Stimulated activated naive CD8-positive, alpha-beta T cell treated with anti-CD3 and anti-CD28 coated beads, Interleukin-15, Interleukin-2, amounts not matched to agents 100 U/mL and 50 U/mL, for 24 hours (primary cell): Measurements from ENCODE around the gene CD300LG.
"Not testable (repeated sequence)": the region's sequence is repeated elsewhere in the genome, so short reads cannot be mapped to it uniquely, and the experiment has no call there.

ENCODE experiments used
- ATAC-seq: fragments of 150-1000 bp; cut with Tn5 transposase; one replicate; pipeline ENCODE4 v1.10.0; 2021
- DNase-seq: peaks from one replicate; pipeline ENCODE4 v3.0.0; 2021

The CD300LG gene

GRCh38 chr17:43855061-43855460, 8.1 kb downstream of the CD300LG start:
- ATAC-seq (no peak), DNase-seq (no peak)

GRCh38 chr17:43856141-43856540, 9.2 kb downstream of the CD300LG start:
- no peak for ATAC-seq
- DNase-seq = no peak

GRCh38 chr17:43857141-43857540, 10.2 kb downstream of the CD300LG start:
- DNase-seq = no peak
- no peak for ATAC-seq

GRCh38 chr17:43857957-43858600, 11.1 kb downstream of the CD300LG start:
- ATAC-seq (no peak), DNase-seq (no peak)

GRCh38 chr17:43860077-43860725, 13.2 kb downstream of the CD300LG start:
- DNase-seq (no peak), ATAC-seq (peak; percentile 21)

- no peak for ATAC-seq
These were observed 14.1 kb downstream of the CD300LG start for GRCh38 chr17:43860927-43861622.

GRCh38 chr17:43861960-43862359, 15.0 kb downstream of the CD300LG start:
- DNase-seq = no peak
- ATAC-seq = peak; percentile 20

More at GRCh38 chr17:43860927-43861622, 14.1 kb downstream of the CD300LG start:
- no peak for DNase-seq

- no peak for DNase-seq
- no peak for ATAC-seq
These were observed 17.4 kb downstream of the CD300LG start for GRCh38 chr17:43864161-43864984.

GRCh38 chr17:43868226-43868994, 21.4 kb downstream of the CD300LG start:
- DNase-seq (no peak), ATAC-seq (no peak)

- ATAC-seq, DNase-seq: not testable (repeated sequence)
These were observed 22.1 kb downstream of the CD300LG start for GRCh38 chr17:43869031-43869430.

- ATAC-seq (no peak), DNase-seq (no peak)
These were observed 25.1 kb downstream of the CD300LG start for GRCh38 chr17:43871946-43872690.

GRCh38 chr17:43873091-43873490, 26.1 kb downstream of the CD300LG start:
- DNase-seq (no peak), ATAC-seq (no peak)

- DNase-seq (no peak), ATAC-seq (no peak)
These were observed 26.8 kb downstream of the CD300LG start for GRCh38 chr17:43873815-43874214.

GRCh38 chr17:43874293-43874692, 27.3 kb downstream of the CD300LG start:
- DNase-seq (no peak), ATAC-seq (no peak)

GRCh38 chr17:43875476-43876147, 28.6 kb downstream of the CD300LG start:
- DNase-seq = no peak
- ATAC-seq = peak; percentile 17

- ATAC-seq (no peak), DNase-seq (no peak)
These were observed 30.1 kb downstream of the CD300LG start for GRCh38 chr17:43877031-43877430.

- no peak for ATAC-seq
- DNase-seq = no peak
These were observed 30.6 kb downstream of the CD300LG start for GRCh38 chr17:43877451-43878155.

- peak; percentile 79 for DNase-seq
- ATAC-seq = peak; percentile 67
These were observed 31.5 kb downstream of the CD300LG start for GRCh38 chr17:43878260-43879175.
